ENCODE measurements around the gene CFH.
"Not testable (repeated sequence)": the region's sequence is repeated elsewhere in the genome, so short reads cannot be mapped to it uniquely, and the experiment has no call there.

Gene CFH

DNA sequence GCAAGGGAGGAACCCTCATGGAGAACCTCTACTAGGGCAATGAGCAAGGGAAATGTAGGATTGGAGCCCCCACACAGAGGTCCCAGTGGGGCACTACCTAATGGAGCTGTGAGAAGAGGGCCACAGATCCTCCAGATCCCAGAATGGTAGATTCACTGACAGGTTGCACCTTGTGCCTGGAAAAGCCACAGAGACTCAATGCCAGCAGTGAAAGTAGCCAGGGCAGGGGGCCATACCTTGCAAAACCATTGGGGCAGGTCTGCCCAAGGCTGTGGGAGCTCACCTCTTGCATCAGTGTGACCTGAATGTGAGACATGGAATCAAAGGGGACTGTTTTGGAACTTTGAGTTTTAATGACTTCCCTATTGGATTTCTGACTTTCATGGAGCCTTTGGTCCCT is 17.9 kb downstream of the CFH start:
- no peak for DNase-seq

DNA sequence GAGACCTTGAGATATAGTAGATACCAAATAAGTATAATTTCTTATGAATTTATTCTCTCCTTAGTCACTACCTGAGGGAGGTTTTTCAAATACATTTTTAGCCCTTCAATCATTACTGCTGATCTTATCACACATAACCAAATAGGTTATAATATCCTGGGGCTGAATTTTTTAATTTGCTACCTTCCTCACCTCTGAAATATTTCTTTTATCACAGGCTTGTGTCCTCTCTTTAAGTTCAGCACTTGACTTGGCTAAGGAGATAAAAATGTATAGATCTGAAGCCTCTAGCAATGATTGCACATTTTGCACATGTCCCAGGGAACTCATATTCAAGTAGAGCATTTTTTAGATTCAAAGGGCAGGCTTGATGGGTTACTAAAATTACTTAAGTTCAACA is 23.1 kb downstream of the CFH start:
- DNase-seq, result no peak

DNA sequence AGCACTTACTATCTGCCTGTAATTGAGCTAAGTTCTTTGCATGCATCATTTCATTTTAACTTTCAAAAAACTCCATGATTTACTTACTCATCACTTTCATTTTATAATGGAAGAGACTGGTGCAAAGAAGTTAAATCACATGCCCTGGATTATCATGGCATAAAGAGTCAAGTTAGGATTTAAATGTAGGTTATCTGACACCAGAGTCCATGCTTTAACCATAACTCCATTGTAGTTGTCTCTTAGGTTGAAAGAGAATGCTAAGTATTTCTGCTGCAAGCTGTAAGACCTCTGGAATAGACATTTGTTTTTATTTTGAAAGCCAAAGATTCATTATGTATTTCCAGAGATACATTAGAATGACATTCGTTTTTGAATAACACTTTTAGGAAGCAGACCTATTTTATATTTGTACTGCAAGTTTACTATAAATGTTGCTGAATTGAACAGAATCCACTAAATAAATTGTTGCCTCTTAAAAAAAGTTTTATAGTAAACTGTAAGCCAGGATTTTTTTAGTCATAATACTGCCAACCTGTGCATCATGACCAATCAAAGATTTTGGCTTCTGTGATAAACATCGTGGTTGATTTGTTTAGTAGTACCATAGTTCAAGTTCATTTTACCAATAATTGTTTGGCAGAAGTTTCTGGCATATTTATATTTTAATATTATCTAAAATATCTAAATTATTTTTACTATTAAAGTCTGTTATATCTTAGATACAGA is 26.1 kb downstream of the CFH start:
- DNase-seq, result no peak

DNA sequence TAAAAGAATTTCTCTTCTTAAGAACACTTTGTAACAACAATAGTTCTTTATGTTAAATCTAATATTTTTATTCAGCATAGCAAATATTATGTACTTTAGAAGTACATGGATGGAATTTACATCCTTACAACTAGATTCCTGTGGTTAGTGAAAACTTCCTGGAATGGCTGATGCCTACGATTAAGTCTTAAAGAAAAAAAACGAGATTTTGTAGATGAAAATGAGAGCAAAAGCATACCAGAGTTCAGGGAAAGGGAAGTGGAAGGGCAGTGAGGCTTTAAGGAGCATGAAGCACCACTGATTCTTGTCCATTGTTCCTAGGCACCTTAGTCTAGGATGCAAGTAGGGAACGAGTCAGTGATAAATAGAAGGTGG is 26.7 kb downstream of the CFH start:
- no peak for DNase-seq

DNA sequence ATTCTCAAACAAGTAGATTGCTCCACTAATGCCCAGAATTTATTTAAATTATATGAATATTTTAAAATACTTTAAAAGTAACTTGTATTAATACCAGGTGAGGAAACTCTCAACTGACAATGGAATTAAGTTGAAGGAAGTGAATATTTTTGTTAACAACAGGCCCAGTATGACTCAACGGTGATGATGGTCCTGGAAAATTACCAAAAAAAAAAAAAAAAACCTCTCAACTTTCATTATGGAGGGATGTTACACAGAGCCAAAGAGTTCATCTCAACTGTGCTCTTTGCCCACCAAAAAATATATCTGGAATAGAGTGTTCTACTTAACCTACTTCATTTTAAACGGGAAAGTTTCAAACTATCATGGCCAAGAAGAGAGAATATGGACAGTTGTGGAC is 28.3 kb downstream of the CFH start:
- no peak for DNase-seq

DNA sequence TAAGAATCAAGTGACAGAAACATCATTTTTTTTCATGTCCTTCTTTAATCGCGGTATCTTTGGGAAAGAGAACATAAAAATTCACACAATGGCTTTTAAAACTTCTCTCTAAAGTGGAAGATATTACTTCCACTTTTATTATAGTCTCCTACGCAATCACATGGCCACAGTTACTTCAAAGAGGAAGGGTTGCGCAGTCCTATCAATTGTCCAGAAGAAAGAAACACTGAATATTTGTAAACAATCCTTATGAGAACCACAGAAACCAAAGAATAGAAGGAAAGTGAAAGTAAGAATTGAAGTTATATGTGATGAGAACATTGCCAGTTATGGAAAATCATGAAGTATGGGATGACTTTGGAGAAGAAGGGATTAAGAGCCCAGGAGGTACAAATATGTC is 32.6 kb downstream of the CFH start:
- DNase-seq, result no peak

DNA sequence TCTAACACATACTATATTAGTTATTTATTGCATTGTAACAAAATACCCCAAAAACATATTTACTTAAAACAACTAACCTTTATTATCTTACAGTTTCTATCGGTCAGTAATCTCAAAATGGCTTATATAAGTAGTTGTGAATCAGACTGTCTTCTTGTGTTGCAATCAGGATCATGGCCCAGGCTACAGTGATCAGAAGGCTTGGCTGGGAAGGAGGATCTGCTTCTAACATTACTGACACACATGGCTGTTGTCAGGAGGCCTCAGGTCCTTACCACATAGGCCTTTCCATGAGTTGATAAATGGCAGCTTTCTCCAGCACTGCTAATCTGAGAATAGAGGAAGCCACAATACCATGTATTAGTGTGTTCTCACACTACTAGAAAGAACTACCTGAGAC is 33.7 kb downstream of the CFH start:
- no peak for DNase-seq

DNA sequence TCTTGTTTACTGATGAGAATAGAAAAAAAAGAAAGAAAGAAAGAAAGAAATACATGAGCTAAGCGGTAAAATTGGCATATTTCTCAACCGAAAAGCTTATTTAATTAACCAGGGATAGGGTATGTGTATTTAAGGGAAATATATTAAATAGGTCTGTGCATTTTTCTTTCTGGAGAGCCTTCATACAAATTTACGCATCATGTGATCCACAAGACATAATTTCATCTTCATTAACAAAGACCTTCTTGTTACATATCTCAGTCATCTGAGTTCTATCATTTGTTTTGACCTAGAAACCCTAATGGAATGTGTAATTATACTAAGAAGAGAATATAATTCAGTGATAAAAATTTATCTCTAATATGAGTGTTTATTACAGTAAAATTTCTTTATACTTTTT is 37.2 kb downstream of the CFH start:
- DNase-seq, result no peak

DNA sequence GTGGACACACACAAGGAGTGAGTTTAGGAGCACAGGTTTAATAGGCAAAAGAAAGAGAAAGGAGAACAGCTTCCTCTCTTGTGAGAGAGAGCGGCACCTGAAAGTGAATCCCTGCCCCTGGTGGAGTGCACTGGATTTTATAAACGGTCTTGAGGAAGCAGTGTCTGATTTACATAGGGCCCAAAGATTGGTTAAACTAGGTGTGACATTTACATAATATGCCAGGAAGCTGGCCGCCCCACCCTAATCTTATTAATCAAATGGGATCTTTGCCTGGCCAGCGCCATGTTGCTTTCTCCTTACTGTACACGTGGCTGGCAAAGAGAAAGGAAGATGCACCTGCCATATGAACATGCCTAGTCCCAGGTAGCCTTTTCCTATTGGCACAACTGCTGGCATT is 38.7 kb downstream of the CFH start:
- DNase-seq, result no peak

DNA sequence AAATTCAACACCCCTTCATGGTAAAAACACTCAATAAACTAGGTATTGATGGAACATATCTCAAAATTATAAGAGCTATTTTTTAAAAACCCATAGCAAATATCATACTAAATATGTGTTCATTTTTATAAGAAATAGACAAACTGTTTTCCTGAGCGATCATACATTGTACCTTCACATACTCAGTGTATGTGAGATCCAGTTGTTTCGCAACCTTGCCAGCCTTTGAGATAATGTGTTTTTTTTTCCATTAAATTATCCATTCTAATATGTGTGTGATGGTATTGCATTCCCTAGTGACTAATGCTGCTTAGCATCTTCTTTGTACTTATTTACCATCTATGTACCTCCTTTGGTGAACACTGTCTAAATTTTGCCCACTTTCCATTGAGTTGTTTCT is 47.1 kb downstream of the CFH start:
- DNase-seq, result no peak

DNA sequence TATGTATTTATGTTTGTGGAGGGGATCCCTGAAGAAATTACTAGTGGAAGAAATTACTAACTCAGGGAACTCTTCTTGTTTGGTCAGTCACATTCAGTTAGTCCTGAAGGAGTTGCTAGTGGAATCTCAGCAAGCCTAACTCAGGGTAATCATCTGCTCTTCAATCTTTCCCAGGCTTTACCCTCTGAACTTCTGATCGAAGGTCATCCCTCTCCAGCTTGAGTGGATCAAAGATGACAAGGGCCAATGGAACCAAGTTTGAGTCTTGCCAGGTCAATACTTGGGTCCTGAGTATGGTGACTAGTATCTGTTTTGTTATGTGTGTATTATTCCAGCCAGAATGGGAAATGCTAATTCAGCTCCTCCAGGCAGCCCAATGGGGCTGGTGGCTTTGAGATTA is 49.3 kb downstream of the CFH start:
- no peak for DNase-seq

DNA sequence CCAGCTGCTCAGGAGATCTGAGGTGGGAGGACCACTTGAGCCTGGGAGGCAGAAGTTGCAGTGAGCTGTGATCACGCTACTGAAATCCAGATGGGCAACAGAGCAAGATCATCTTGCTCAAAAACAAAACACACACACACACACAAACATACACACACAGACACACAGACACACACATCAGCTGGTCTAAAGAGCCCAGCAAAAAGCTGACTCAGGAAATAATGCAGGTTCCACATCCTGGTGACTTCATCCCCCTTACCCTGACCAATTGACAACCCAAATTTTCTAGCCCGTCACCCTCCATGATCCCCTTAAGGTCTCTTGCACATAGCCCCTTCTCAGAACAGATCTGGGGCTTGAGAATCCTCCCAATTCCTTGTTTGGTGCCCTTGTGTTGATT is 58.0 kb downstream of the CFH start:
- not testable (repeated sequence) for DNase-seq

DNA sequence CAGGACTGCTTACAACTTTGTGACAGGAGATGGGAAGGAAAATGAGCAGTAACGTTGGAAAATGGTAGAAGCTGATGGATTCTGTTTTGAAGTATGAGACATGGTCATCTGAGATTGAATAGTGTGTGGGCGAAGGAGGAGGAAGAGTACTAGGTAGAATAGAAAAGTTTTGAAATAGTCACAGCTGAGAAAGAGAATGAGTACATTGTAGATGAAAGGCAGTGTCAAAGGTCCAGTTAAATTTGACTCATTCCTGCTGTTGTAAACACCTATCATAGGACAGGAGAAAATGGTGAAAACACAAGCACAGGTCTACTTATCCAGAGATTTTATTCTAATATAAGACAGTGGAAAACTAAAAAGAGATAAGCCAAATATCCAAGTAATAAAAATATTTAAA is 66.0 kb downstream of the CFH start:
- DNase-seq, result no peak

DNA sequence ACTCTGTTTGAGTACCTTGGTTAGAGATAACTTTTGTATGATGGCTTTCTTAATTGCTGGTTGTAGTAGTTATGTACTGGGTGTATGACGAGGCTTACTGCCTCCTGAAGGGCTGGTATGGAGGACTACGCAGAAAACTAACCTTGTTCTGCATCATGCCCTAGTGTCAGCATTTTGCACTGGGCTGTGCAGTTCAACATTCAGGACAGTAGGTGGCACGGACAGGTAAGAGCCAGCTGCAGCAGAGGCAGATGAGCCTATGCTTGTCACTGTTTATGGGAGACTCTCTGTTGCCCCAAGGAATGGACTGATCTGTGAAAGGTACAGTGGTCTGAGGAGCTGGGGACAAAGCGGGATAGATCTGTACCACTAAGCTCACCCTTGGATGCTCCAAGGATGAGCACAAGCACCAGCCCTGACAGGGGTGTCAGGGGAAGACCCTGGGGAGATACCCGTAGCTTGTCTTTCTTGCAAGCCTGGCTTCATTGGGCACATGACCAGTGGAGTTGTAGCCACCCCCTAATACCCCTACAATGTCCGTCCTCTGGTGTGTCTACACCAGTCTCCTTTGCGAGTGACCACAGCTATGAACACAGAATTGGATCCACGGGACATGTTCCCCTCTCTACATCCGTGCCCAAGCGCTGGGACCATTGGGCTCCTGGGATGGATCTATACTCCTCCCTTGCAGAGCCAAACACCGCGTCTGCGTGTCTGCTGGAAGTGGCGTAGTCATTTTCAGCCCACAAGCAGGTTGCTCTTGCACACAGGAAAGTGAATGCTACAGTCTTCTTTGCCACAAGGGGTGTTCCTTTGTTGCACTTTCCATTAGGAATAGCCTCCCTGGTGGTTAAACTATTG is 71.7 kb downstream of the CFH start:
- no peak for DNase-seq

DNA sequence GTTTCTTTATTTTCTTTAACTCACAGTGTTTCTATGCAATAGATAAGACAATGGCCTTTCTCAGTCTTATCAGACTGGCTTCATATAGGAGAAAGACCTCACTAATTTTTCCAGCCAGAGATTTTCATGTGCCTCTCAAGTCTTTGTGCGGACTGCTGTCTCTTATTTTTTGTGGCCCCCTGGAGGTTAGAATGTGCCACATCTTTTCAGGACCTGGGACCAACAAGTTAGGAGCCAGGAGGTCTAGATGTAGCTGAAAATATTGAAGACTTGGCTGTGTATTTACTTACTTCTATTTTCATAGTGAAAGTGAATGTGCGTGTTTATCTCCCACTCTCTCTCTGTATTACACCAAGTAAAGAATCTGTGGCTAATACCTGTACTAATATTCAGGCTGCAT is 80.7 kb downstream of the CFH start:
- no peak for DNase-seq

DNA sequence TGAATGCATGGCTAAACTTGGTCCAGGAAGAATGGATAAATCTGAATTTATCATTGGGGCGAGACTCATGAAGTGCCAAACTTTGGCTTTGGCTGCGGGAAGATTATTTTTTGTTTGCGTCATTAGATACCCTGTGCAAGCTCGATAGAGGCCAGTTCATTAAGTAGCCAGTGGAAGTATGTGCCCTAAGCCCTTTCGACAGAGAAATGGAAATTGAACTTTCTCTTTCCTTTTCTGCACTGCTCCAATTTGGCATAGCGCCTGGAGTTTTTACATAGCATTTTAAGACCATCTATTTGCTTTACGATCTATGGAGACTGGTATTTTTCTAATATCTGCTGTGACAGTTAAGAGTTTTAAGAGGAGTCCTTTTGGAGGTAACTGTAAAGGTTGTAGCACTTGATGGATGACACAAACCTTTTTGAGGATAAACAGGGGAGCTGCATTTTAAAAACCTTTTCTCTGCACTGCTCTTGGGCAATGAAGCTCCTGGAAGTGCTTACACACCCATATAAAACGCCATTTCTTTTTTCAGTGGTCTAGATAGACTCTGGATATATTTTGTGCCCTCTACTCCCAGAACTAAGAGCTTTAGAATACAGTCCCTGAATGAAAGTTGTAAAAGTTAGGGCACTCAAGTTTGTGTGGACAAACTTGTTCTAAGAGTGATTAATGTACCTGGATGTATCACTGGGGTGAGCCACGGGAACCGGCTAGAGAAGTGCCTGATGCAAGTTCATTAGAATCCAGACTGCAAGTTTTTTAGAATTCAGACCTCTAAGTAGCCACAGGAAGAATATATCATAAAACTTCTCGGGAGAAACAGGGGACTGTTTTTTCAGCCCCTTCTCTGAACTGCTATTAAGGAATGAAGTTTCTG is 81.5 kb downstream of the CFH start:
- no peak for DNase-seq

DNA sequence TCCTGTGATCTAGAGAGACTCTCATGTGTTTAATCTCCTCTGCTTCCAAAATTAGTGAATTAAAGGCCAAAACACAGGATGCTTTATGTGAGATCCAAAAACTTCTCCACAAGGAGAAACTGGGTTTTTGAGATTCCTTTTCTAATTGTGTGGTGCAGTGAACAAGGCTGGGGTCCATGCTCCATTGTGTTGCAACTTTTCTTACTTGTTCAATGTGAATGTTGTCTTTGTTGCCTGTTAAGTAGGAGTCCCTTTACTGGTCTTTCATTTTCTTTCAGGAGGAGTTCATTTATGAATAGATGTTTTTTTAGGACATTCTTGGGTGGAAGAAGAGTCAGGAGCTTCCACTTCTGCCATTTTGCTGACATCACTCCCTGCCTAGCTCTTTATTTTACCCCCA is 82.2 kb downstream of the CFH start:
- DNase-seq, result no peak

DNA sequence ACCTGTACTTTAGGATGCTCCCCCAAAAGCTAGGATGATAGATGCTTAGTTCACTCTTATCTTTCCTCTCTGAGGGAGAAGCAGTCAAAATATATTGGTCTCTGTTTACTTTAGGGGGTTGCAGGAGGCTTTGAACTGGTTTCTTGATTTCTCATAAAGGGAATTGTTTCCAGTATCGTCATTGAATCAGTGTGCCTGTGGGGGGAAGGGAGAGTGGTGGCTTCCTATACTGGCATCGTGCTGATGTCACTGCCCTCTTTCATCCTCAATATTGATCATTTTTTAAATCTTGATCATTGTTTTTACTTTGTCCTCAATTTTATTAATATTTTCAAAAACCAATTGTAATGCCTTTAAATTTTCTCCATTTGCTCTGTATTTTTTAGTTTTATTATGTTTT is 82.6 kb downstream of the CFH start:
- no peak for DNase-seq

DNA sequence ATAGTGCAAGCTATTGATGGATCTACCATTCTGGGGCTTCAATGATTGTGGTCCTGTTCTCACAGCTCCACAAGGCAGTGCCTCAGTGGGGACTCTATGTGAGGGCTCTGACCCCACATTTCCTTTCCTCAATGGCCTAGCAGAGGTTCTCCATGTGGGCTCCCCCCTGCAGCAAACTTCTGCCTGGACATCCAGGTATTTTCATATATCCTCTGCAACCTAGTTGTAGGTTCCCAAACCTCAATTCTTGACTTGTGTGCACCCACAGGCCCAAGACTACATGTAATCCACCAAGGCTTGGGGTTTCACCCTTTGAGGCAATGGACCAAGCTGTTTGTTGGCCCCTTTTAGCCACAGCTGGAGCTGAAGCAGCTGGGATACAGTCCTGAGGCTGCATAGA is 86.9 kb downstream of the CFH start:
- no peak for DNase-seq

DNA sequence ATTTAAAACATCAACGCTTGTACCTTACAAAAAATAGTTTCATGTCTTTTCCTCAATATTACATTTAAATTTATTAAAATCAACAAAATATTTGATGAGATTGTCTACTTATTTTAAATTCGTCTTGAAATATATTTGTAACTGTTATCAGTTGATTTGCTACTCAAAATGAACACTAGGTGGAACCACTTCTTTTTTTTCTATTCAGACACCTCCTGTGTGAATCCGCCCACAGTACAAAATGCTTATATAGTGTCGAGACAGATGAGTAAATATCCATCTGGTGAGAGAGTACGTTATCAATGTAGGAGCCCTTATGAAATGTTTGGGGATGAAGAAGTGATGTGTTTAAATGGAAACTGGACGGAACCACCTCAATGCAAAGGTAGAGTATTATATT is 91.4 kb downstream of the CFH start:
- peak; percentile 34 for DNase-seq

DNA sequence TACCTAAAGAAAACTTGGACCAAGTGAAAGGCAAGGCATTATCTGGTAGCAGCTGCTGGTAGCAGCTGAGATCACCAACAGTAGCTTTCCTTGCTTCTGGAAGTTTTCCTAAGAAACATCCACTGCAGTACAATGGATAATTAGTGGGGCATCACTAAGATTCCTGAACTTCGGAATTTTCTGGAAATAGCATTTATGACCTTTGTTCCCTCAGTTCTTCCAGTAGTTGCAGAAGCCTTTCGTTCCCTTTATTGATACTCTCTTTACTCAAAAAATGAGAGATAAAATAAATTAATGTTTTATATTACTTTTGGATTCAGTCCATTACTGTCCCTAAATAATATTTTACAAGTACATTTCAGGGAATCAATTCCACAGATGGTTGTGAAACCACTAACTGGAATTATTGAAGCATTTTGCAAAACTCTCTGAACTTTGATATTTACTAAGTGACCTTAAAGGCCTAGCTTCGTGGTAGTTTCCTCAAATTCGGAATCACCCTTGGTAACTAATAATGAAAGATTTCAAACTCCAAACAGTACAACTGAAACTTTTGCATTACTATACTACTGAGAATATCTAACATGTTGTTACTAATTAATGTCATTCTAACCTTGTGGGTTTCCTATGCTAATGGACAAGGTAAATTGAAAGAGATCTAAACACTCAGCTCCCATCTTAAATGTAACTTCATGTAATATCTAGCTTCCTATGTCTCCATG is 113.3 kb downstream of the CFH start:
- DNase-seq, result not testable (repeated sequence)

DNA sequence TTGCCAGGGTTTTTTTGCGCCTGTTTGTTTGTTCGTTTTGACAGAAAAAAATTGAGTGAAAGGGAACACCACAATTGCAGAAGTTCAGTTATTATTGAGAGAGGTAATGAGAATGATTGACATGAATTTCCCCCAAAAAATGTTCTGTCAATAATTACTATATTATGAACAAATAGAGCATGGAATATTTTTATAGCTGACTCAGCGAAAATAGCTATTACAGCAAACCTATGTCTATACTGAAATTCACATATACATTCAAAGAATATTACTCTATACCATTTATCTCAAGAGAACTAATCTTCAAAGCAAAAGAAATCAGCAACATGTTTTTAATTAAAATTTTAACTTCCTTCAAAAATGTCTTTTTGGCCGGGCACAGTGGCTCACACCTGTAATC is 118.0 kb downstream of the CFH start:
- not testable (repeated sequence) for DNase-seq

DNA sequence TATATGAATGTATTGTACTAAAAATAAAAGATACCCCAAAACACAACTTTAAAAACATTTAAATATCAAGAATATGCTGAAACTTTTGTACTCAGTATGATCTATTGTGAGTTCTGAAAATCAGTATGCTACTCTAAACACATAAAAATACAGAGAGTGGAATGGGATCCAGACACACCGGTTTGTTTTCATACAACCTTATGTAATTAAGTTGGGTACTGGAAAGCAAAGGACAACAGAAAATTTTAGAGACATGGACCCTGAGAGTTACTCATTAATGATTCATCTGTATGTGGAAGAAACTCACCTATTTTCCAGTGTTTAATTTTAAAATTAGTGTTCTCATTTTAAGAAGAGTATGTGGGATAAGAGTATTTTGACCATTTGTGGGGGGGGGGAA is 121.9 kb downstream of the CFH start:
- DNase-seq, result no peak
